ENCODE data around the gene PER2.

Gene PER2

DNA sequence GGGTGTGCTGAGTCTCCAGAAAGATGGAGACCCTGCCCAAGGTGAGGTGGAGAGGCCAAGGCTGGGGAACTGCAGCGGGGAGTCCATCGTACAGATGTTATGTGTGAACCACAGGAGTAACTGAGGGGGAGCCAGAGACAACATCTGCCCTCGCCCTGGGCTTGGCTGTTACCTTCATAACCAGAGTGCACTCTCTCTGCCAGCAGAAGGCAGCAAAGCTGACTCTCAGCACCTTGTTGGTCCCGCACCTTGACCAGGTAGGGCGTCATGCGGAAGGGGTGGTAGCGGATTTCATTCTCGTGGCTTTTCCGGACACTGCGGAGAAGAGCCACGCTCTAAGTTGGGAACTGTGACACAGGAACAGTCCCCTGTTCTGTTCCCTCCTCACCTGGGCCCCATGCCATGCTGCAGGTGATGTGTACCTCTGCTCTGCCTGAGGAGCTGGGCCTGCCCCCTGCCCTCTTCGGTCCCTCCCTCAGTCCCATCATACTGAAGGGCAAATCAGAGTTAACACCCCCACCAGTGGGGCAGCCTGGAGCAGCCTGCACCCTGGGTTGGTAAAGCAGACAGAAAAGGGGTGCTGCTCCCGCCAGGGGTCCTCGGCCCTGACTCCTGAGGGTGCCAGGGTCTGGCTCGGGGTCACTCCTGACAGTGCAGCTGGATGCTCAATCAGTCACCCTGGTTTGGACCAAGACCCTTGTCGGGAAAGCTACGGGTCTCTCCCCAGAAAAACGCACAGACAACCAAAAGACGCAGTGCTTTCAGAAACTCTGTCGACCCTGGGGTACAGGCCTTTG, 20.3 kb downstream of the PER2 start:
- no peak for DNase-seq

DNA sequence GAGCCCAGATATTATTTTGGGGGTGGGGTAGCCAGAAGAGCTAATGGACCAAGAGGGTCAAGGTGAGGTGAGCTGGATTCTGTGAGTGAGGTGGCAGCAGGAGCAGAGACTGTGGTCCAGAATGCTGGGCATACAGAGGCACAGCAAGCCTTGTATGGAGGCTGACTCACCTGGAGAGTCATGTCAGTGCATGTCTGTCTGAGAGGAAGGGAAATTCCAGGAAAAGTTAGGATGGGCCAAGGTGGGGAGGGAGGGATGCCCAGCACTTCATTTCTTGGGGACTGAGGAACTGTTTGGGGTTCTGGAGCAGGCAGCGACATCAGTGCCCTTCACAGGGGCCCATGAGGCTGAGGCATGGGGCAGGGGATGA, 21.1 kb downstream of the PER2 start:
- no peak for DNase-seq

DNA sequence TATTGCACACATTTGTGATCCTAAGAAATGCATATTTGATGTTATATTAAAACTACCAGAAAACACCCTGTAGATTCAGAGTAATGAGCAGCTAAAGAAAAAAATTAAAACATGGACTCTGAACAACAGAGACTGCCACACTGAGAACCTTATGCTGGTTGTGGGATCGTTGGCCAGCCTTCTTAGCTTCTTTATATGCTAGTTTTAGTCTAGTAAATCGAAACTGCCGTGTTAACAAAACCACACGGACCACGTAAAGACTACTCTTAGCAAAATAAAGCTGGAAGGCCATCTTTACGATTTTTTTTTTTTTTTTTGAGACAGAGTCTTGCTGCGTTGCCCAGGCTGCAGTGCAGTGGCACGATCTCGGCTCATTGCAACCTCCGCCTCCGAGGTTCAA, 22.8 kb downstream of the PER2 start:
- no peak for DNase-seq

DNA sequence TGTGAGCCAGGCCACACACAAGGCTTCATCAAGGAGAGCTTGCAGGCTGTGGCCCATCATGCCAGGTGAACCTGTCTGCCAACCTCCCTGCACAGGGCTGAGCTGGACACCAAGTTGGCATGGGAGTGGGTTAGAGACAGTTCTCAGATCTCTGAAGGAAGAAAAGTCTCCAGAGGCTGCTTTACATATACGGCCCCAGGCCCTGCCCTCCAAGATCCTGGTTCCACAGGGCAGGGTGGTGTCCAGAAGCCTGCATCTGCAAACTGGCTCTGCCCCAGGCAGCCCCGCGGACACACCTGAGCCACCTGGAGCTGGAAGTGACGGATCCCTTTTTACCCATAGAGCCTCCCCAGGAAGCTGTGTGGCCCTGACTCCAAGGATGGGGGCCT, 24.3 kb downstream of the PER2 start:
- DNase-seq = no peak

DNA sequence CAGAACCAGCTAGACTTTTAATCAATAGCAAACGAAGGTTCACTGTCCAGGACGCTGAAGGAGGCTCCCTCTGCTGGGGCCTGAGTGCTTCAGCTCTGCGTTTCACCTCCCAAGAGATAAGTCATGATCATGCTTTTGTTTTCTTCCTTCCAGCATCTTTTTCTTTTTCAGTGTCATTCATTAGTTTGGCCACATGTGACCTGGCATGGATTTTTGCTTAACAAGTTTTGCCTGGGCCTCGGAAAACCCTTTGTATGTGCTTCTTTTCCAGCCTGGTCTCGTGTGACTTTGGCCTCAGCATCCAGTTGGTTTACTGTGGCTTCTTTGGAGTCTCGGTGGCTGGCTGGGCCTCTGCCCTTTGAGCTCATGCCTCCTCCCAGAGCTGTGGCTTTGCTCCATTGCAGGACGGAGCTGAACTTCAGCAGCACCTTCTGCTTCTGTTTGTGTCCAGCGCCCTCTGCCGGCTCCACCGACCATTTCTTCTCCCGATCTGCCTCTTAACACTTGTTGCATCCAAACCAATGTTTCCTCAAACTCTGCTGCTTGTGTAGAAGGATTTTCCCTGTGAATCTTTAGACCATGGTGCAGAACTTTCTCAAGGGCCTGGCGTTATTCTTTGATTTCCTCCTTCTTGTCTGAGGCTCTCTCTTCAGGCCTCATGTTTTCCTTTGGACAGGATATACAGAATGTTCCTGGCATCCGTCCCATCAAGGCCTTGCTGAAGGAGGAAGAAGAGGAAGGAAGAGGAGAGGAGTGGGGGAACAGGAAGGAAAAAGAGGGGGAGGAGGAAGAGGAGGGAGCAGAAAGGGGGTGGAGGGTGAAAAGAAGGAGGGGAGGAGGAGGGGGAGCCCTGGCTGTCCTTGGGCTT, 25.0 kb downstream of the PER2 start:
- DNase-seq = peak; percentile 33 to 95 (median 83)

DNA sequence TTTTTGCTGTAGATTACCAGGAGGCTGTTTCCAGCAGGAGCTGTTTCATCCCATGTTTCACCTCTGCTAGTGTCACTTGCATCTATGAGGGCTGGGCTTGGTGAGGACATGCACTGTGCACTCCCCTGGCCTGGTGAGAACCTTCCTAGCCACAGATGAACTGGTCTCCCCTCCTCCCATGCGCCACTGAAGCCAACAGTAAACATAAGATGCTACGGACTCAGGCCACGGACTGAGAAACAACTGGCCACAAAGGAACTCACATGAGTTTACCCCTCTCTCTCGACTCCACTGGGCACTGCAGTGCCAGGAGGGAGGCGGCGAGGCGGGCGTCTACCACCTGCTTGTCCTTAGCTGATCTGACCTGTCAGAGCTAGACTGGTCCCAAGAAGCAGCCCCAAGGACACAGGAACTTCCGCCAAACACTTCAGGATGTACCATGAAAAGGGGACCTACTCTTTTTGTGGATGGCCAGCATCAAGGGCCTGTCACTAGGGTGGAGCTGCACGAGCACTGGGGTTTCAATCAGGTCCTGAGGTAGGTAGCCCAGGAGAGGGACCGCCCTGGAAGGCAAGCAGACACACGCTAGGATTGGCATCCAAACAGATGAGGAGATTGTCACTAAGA, 25.8 kb downstream of the PER2 start:
- no peak for DNase-seq

DNA sequence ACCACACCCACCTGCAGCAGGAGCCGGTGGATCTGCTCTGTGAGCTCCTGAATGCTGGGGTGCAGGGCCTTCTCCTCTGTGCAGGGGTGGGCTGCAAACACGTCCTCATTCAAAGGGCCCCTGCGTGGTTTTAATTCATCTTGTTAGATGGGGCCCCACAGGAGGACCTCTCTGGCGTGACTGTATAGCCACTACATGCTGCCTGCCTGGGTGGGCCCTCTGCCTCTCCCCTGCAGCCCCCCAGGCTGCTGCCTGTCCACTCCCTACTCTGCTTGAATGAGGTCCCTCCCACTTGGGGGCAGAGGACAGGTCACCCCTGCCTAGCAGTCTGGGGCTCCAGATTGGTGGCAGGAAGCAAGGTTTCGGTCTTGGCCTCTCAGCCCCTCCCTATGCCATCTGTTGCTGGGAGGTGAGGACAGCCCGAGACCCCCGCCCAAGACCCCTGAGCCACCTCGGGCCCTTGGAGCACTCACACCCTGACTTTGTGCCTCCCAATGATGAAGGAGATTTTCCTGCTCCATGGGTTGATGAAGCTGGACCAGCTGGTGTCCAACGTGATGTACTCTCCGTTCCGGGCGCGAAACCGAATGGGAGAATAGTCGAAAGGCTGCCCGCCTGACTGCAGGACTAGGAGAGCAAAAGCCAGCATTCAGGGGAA, 26.6 kb downstream of the PER2 start:
- no peak for DNase-seq

DNA sequence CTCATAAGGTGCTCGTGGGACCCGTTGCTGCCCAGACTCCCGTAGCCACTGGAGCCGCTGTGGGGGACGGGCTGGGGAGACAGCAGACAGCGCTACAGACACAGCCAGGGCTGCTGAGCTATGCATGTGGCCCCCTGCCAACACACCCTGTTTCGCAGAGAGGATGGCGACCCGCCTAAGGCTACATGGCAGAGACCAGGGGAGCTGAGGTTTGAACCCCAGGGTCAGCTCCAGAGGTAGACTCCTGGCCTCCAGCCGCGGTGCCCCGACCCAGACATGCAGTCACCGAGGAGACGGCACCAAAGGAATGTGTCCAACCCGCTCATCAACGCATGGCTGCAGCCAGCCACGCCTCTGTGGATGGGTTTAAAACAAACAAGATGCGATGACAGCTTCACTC, 27.5 kb downstream of the PER2 start:
- DNase-seq = no peak

DNA sequence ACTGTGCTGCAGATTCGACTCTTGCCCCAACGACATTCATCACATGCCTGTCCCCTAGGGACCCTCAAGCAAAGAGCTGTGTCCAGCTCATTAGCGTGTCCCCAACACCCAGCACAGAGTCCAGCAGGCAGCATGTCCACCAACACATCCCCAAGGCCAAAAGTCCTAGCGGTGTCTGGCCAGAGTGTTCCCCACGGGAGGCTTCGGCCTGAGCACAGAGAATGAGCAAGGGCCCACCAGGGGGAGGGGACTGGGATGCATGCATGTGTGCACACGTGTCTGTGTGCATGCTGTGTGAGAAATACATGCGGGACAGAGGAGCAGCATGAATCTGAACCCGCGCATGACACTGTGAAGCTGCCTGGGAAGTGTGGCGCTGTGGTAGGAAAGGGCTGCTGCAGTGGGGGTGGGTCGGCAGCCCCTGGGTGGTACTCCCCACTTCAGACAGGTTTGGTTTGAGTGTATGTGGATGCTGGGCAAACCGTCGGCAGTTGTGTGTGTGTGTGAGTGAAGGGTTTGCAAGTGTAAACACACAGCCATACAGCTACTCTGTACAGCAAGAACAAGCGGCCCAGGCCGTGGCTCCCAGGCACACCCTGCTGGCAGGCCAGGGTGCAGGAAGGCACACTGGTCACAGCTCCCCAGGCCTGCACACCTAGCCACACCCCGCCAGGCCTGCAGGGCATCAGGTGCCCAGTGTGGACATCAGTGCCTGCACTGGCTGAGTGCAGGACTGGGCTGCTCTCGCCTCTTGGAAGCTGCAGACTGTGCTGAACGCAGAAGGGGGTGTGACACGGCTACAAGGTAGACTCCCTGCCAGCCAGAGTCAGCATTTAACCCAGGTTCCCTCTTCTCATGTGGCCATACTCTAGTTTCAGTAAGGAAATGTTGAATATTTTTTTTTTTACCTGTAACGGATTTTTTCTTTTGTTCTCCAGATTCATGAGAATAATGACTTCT, 29.1 kb downstream of the PER2 start:
- no peak for DNase-seq

DNA sequence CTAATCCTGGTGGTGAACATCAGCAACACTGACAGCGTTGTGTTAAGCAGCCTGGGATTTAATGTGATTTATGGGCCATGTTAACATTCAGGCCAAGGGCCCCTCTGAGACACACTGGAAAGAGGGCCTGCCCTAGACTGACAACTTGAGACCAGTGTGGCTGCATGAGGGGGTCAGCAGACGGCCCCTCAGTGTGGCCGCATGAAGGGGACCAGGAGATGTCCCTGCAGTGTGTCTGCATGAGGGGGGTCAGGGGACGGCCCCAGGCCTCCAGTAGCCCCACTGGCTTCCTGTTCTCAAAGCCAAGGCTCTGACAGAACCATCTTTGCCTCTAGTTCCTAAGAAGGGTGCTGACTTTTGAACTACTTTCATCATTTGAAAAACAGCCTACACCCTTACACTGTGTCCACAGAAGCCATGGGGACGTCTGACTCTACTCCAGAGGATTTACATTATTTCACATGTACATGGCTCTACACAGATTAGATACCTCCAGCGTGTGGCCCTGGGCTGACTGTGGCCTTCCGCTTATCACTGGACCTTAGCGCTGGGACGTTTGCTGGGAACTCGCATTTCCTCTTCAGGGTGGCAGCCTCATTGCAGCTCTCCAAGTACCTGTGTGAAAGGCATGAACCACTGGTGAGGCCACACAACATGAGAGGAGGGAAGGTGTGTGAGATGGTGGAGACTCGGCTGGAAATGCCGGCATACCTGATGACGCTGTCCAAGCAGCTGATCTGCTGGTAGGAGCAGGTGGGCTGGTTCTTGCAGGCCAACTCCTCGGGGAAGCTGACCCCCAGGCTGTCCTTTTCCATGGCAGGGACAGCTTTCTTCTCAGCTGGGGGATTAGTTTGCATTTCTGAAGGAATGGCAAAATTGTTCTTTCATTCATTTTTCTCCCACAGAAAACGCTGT, 30.4 kb downstream of the PER2 start:
- no peak for DNase-seq

DNA sequence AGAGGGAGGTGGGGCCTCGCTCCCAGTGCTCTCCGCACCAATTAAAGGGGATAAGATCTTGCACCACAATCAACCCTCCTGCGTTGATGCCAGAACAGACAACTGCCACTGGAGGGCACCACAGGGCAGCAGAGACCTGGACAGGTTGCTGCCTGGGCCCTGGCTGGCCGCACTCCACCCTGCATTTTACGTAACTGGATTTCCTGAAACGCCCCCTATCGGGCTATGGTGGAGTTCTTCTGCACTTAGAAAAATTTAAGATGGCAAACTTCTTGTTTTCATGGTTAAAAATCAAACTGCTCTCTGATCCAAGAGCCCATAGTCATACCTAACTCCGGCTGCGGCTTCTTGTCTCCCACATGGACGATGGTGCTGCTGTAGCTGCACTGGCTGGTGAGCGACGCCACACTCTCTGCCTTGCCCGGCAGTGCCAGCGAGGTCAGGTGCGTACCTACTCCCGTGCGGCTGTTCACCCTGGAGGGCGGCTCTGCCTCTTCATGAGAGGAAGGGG, 31.8 kb downstream of the PER2 start:
- peak in 7 of 56 donors; percentile 12 to 43 (median 17) for DNase-seq

DNA sequence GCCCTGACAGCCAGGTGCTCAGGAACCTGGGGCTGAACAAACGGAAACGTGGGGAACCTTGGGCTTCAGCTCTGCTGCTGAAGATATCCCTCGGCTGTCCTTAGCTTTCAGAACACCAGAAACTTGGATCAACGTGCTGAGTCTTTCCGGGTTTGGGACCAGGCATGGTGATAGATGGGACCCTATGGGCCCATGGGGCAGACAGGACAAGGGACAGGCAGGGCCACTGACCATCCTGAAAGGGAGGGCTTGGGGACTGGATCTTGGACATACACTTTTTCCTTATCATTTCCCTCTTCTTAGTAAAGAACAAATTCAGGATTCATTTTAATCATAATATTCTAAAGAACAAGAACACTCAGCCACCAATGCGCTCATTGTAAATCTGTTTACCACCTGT, 32.3 kb downstream of the PER2 start:
- no peak for DNase-seq

DNA sequence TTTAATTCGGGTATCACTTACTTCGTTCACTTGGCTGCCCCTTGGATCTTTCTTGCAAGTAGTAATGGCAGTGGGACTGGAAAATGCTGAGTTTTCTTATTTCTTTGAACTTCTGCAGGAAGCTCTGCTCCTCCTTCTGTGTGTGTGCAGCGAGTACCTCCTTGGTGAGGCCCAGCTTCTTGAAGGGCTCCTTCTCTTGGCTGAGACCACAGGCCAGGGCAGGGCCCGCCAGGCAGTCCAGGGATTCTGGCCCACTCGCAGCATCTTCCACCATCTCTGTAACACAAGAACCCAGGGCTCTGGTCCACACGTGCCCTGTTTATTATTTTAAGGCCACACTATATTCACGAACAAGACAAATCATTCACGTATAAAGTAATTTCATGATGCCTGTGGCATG, 32.8 kb downstream of the PER2 start:
- DNase-seq = no peak

DNA sequence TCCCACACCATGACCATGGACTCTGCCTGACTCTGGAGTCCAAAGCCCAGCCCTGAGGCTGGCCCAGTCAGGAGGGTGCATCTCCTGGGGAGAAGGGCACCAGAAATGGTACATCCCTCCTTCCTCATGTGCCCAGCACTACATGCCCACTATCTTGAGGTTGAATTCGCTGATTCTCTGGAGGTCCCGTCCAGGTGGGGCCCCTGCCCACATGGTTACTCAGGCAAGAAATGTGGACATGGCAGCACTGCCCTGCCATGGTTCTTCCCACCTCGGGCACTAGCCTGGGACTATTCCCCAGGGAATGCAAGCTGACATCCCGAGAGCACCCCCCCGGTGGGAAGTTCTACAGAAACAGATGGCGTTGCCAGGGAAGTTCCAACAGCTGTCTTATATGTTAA, 33.3 kb downstream of the PER2 start:
- no peak for DNase-seq

DNA sequence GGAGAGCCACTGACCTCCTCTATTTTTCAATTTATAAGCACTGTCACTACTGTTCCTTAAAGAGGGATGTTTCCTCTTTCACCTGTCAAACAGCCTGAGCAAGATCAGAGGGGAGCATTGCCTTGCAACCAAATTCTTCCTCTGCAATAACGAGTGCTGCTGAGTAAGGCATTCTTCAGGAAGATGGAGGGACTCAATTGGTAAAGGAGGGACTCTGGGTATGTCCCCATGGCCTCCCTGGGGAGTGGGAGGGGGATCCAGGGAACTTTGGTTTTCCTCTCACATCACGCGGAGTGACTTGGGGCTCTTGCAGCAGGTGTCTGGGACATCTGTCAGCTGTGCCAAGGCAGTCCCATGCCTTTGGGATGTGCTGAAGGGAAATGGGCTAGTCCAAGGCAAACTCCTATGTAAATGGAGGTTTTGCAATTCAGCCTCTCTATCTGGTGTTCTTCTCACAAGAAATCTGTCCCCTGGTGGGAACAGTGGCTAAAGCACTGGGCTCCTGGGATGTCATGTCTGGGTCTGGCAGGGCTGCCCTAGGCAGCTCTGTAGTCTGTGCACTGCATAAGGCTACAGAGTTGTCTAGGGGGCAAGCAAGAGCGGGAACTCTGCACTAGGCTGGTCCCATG, 34.2 kb downstream of the PER2 start:
- no peak for DNase-seq

DNA sequence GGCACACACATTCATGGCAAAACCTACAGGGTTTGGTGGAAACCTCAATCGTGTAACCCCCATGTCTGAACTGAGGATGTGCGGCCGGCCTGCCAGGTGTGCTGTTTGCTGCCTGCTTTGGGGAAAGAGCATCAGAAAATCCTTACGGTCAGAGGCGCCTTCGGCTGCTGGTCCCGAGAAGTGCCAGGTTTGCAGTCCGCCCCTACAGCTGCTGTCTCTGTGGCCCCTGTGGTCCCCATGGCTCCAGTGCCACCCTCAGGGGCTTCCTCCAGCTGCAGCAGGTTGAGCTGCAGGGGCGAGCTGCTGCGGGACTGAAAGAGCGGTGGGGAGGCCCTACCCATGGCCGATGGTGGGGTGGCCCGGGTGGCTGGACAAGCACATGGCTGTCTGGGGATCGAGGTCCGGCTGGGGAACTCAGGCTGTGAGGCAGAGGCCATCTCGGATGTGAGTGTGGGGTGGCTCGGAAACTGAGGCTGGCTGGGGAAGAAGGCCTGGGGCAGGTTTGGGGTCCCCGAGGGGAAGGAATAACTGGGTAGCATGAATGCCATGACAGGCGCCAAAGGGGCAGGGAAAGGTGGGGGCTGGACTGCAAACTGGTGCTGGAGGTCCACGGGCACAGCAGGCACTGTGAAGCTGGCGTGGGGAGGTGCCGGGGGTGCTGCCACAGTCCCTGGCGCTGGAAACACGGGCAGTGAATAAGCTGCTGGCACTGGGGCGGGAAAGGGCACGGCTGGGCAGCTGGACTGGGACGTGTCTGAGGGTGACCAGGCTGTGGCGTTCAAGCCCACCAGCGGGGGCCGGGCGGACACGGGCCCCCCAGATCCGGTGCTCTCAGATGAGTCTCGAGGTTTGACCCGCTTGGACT, 35.4 kb downstream of the PER2 start:
- DNase-seq = no peak

DNA sequence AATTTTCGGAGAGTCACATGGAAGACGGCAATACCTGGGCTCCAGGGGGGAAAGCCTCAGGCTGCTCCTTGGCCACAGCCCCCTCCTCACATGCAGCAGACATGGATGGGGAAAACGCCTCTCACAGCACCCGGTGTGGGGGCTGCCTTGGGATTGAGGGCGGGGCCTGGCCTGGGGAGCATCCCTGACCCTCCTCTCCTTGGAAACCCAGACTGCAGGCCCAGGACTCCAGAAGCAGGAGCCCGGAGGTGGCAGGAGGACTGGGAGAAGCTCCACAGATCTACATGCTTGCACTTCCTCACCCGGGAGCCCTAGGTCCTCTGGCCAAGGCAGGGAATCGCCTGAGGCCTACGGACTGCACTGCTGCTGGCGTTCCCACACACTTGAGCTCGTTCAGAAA, 36.4 kb downstream of the PER2 start:
- DNase-seq = no peak

DNA sequence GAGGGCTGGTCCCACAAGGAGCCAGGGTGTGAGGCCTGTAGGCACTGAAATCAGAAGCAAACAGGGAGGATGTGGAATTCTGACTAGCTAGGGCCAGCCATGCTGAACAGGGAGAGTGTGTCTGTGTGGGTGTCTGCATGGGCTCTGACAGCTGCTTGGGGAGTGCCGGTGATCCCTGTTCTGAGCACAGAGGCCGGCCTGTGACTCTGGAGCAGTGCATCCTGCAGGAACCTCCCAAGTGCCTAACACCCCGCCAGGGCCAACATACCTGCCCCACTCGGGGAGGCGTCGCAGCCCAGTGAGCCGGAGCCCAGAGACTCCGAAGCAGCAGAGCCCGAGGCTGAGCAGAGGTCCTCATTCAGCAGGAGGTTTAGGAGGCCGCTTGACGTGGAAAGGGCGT, 37.1 kb downstream of the PER2 start:
- DNase-seq = no peak

Measured in nucleus accumbens (tissue), 56 donors.